HCT116 (cell line): ENCODE results near the gene CCDC9B. TPM values are rescaled to one million over a fixed set of nuclear protein-coding genes. Genes with fewer than 3 reads are reported as not detected.

Source experiments
- ATAC-seq: fragments of 200-7000 bp; cut with Tn5 transposase; 2 replicates; pipeline ENCODE4 v1.9.1; 2020; ENCODE audit warnings: mild to moderate bottlenecking, moderate library complexity
- BruUV-seq: library from RNA; stranded (reverse); fragments of 400-500 nt; replicated peaks from 2 replicates; lab custom pipeline; 2021; lab: Mats Ljungman, UMichigan
- CTCF ChIA-PET: fragments of 300-600 bp; sonication (Branson Sonifier 250); formaldehyde crosslinking; loops from one replicate; lab custom pipeline; 2021; ENCODE audit warnings: antibody characterized with exemption; lab: Charles Lee
- POLR2A ChIA-PET: fragments of 300-600, 350-600 bp; sonication (Branson Sonifier 250); formaldehyde crosslinking; loops from one replicate; lab custom pipeline; 2021; ENCODE audit warnings: antibody characterized with exemption; lab: Charles Lee
- RAD21 ChIA-PET, 2 experiments: fragments of 300-600 bp; sonication (Branson Sonifier 250); formaldehyde crosslinking; loops; one replicate each; lab custom pipeline; 2023; ENCODE audit warnings: low total read pairs in 2 of 2; ENCODE audit not compliant: uncharacterized antibody in 2 of 2, unreplicated experiment in 2 of 2, low non-redundant PET in 1 of 2; lab: Charles Lee
- DNase-seq: peaks from one replicate; pipeline ENCODE4 v3.0.0-alpha.2; 2010; ENCODE audit warnings: low read depth, low spot score
- H2AFZ ChIP-seq: fragments of 200-600 bp; shearing (Covaris generic), sonication (generic); 2 replicates; pipeline ENCODE4 v1.6.1; 2017; ENCODE audit warnings: low read depth, mixed run types, mixed read lengths, antibody characterized with exemption, low read length; ENCODE audit not compliant: poor library complexity, severe bottlenecking
- H3K27ac ChIP-seq: 2 replicates; pipeline ENCODE4 v1.5.1; 2012; ENCODE audit warnings: low read depth, low read length
- H3K27me3 ChIP-seq: fragments of 200-600 bp; sonication (generic); 2 replicates; pipeline ENCODE4 v1.6.1; 2016; ENCODE audit warnings: mixed run types, low read length, mixed read lengths; ENCODE audit not compliant: insufficient read depth
- H3K36me3 ChIP-seq, 2 experiments: fragments of 200-500 bp in 1 of 2; fragments of 200-600 bp in 1 of 2; sonication (Bioruptor generic) in 1 of 2; sonication (generic) in 1 of 2; 2 replicates each; pipeline versions ENCODE4 v1.5.1 to v1.6.1; 2014 to 2016; ENCODE audit warnings: low read length in 2 of 2, inconsistent platforms in 1 of 2, mixed read lengths in 1 of 2, mixed run types in 1 of 2; ENCODE audit not compliant: insufficient read depth in 2 of 2, control insufficient read depth in 1 of 2
- H3K4me1 ChIP-seq, 2 experiments: fragments of 200-600 bp in 1 of 2; sonication (generic) in 1 of 2; 2 replicates each; pipeline versions ENCODE4 v1.5.1 to v1.6.1; 2012 to 2017; ENCODE audit warnings: low read length in 2 of 2, inconsistent platforms in 1 of 2, mild to moderate bottlenecking in 1 of 2, mixed read lengths in 1 of 2, mixed run types in 1 of 2, moderate library complexity in 1 of 2; ENCODE audit not compliant: insufficient read depth in 2 of 2, control insufficient read depth in 1 of 2
- H3K4me2 ChIP-seq: fragments of 200-600 bp; sonication (generic); 2 replicates; pipeline ENCODE4 v1.6.1; 2017; ENCODE audit warnings: mixed run types, low read length, mixed read lengths
- H3K4me3 ChIP-seq, 2 experiments: fragments of 200-600 bp in 1 of 2; sonication (generic) in 1 of 2; replicated peaks in 1 of 2; 2 replicates each; pipeline ENCODE4 v1.5.1; 2011 to 2016; ENCODE audit warnings: low read length in 2 of 2, control low read depth in 1 of 2, low read depth in 1 of 2, mild to moderate bottlenecking in 1 of 2, mixed read lengths in 1 of 2, mixed run types in 1 of 2
- H3K79me2 ChIP-seq: fragments of 200-600 bp; sonication (generic); 2 replicates; pipeline ENCODE4 v1.6.1; 2017; ENCODE audit warnings: mild to moderate bottlenecking, mixed run types, low read length, moderate library complexity, mixed read lengths; ENCODE audit not compliant: insufficient read depth
- H3K9ac ChIP-seq: fragments of 200-600 bp; sonication (generic); 2 replicates; pipeline ENCODE4 v1.6.1; 2016; ENCODE audit warnings: low read length, mixed read lengths
- H3K9me2 ChIP-seq: fragments of 200-600 bp; sonication (generic), shearing (Covaris generic); 2 replicates; pipeline ENCODE4 v1.6.1; 2017; ENCODE audit warnings: mixed run types, mild to moderate bottlenecking, moderate library complexity; ENCODE audit not compliant: insufficient read depth
- H3K9me3 ChIP-seq, 2 experiments: fragments of 200-500 bp in 1 of 2; fragments of 200-600 bp in 1 of 2; sonication (Bioruptor generic) in 1 of 2; sonication (generic) in 1 of 2; 2 replicates each; pipeline ENCODE4 v1.6.1; 2014 to 2017; ENCODE audit warnings: low read length in 2 of 2, mixed read lengths in 2 of 2, inconsistent platforms in 1 of 2, low read depth in 1 of 2, mild to moderate bottlenecking in 1 of 2, mixed run types in 1 of 2, moderate library complexity in 1 of 2; ENCODE audit not compliant: control insufficient read depth in 1 of 2, insufficient read depth in 1 of 2
- H4K20me1 ChIP-seq: fragments of 200-600 bp; sonication (generic), shearing (Covaris generic); 2 replicates; pipeline ENCODE4 v1.6.1; 2017; ENCODE audit warnings: mixed run types, mild to moderate bottlenecking, moderate library complexity; ENCODE audit not compliant: insufficient read depth
- ATF3 ChIP-seq: IDR thresholded peaks from 2 replicates; pipeline ENCODE4 v1.6.1; 2012
- EZH2phosphoT487 ChIP-seq: fragments of 200-600 bp; IDR thresholded peaks from 2 replicates; pipeline ENCODE4 v1.6.1; 2018; ENCODE audit warnings: antibody characterized with exemption, borderline replicate concordance
- JUND ChIP-seq: IDR thresholded peaks from 2 replicates; pipeline ENCODE4 v1.6.1; 2012
- POLR2AphosphoS5 ChIP-seq: IDR thresholded peaks from 2 replicates; pipeline ENCODE4 v1.6.1; 2011; ENCODE audit warnings: mild to moderate bottlenecking, low read depth, low read length, moderate library complexity
- RAD21 ChIP-seq: IDR thresholded peaks from 2 replicates; pipeline ENCODE4 v1.6.1; 2012; ENCODE audit warnings: low read depth, mild to moderate bottlenecking
- SIN3A ChIP-seq: IDR thresholded peaks from 2 replicates; pipeline ENCODE4 v1.6.1; 2012; ENCODE audit warnings: low read depth
- SRF ChIP-seq: IDR thresholded peaks from 2 replicates; pipeline ENCODE4 v1.6.1; 2012; ENCODE audit warnings: low read depth
- TCF7L2 ChIP-seq: IDR thresholded peaks from 2 replicates; pipeline ENCODE4 v1.7.0; 2011; ENCODE audit warnings: borderline replicate concordance, inconsistent platforms; ENCODE audit not compliant: insufficient read depth, insufficient read length; ENCODE audit errors: extremely low read depth
- YY1 ChIP-seq: IDR thresholded peaks from 2 replicates; pipeline ENCODE4 v1.6.1; 2011; ENCODE audit warnings: low read length, low read depth, moderate library complexity, mild to moderate bottlenecking; ENCODE audit not compliant: insufficient replicate concordance; ENCODE audit errors: extremely low read depth
- ZFX ChIP-seq: fragments of 450-650 bp; IDR thresholded peaks from 2 replicates; pipeline ENCODE4 v1.6.1; 2017
- ZNF274 ChIP-seq: fragments of 200-500 bp; sonication (Bioruptor generic); IDR thresholded peaks from 2 replicates; pipeline ENCODE4 v1.6.1; 2014; ENCODE audit warnings: mild to moderate bottlenecking, low read depth, low read length, inconsistent platforms
- intact Hi-C: fragments of 100-400 bp; cut with micrococcal nuclease; formaldehyde crosslinking; loops from 2 replicates; pipeline ENCODE4 v1.10.0; 2022
- total RNA-seq: library from RNA; stranded (reverse); gene quantifications from one replicate; pipeline ENCODE4 v1.2.1, GENCODE V29; 2021; ENCODE audit not compliant: unreplicated experiment
- TF ChIP-seq, protein P1 (sequence below): IDR thresholded peaks from 2 replicates; pipeline ENCODE4 v1.6.1; 2012
- TF ChIP-seq, protein P2 (sequence below), 3 experiments: fragments of 200-600 bp in 1 of 3; sonication (generic) in 1 of 3; IDR thresholded peaks in 2 of 3; conservative IDR thresholded peaks in 1 of 3; 2 replicates each; pipeline ENCODE4 v1.5.1; 2012 to 2017; ENCODE audit warnings: low read depth in 2 of 3, low read length in 2 of 3, antibody characterized with exemption in 1 of 3, borderline replicate concordance in 1 of 3, control low read depth in 1 of 3, mild to moderate bottlenecking in 1 of 3, mixed read lengths in 1 of 3, mixed run types in 1 of 3, moderate library complexity in 1 of 3; ENCODE audit not compliant: insufficient read depth in 1 of 3

CCDC9B gene
- total RNA-seq, 1 experiment from 2014 or later, result 15.6 TPM

DNA sequence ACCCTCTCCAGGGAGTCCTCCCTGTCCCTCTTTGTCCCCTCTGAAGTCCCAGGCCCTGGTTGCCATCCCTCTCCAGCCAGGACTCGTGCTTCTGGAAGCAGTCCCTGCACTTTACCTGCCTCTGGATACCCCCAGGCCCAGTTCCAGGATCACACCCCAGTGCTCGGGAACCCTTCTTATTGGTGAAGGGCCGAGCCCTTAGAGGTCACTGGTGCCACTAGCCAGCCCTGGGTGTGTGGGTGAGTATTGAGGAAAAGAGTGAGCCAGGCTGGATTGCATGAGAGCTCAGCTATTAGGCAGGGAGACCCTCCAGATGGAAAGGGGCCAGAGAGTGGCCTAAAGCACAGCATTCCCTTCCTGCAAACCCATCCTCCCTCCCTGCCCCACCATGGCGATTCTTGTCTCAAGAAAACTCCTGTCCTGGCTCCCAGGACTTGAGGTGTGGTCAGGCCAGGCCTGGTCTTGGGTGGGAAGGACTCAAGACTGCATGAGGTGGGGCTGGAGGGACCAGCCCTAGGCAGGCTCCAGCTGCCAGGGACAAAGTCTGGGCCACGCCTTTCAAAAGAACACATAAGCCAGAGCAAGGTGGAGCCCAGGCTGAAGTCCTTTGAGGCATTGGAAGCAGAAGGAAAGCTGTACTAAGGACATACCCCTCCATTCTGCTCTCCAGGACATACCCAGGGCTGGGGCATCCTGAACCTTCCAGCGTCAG is 5.3 kb upstream of the CCDC9B start:
- H2AFZ ChIP-seq, result no peak overlapping the region
- H3K9me3 ChIP-seq, result no peaks in the 10 kb centered on the region
- no peak overlapping the region for H3K9ac ChIP-seq
- POLR2A ChIA-PET, result no interaction called here
- H3K27me3 ChIP-seq, result no peaks in the 10 kb centered on the region
- H3K27ac ChIP-seq, result no peak overlapping the region
- BruUV-seq, result no TSS peak
- no peak overlapping the region for H3K4me3 ChIP-seq
- DNase-seq, result no peak
- TF ChIP-seq ZNF274, result no peak
- TF ChIP-seq, protein P1, sequence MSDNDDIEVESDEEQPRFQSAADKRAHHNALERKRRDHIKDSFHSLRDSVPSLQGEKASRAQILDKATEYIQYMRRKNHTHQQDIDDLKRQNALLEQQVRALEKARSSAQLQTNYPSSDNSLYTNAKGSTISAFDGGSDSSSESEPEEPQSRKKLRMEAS, result no peak
- no peak for TF ChIP-seq SRF
- no peak for TF ChIP-seq EZH2phosphoT487
- TF ChIP-seq TCF7L2, result no peak
- TF ChIP-seq ZFX, result no peak
- TF ChIP-seq, protein P2, sequence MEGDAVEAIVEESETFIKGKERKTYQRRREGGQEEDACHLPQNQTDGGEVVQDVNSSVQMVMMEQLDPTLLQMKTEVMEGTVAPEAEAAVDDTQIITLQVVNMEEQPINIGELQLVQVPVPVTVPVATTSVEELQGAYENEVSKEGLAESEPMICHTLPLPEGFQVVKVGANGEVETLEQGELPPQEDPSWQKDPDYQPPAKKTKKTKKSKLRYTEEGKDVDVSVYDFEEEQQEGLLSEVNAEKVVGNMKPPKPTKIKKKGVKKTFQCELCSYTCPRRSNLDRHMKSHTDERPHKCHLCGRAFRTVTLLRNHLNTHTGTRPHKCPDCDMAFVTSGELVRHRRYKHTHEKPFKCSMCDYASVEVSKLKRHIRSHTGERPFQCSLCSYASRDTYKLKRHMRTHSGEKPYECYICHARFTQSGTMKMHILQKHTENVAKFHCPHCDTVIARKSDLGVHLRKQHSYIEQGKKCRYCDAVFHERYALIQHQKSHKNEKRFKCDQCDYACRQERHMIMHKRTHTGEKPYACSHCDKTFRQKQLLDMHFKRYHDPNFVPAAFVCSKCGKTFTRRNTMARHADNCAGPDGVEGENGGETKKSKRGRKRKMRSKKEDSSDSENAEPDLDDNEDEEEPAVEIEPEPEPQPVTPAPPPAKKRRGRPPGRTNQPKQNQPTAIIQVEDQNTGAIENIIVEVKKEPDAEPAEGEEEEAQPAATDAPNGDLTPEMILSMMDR (IDR thresholded peaks at IDR 0.05 in 2 of 3, conservative IDR thresholded peaks at IDR 0.05 in 1 of 3; ENCODE audit: borderline replicate concordance in 1 of 3, insufficient read depth in 1 of 3, low read depth in 2 of 3, low read length in 2 of 3), result no peak
- no peak for TF ChIP-seq JUND
- TF ChIP-seq YY1, result no peak
- TF ChIP-seq ATF3, result no peak
- TF ChIP-seq SIN3A, result no peak
- no peak for TF ChIP-seq POLR2AphosphoS5
- TF ChIP-seq RAD21, result no peak
- TF ChIP-seq, all 23 proteins: peak for 0
- Histone ChIP-seq H3K4me2 (no peak overlapping the region), H3K36me3 (no peaks in the 10 kb centered on the region), H3K4me1 (peaks cover 10 to 58% of the 10 kb centered on the region in 2 experiments), H3K79me2 (no peaks in the 10 kb centered on the region), H4K20me1 (no peaks in the 10 kb centered on the region), H3K9me2 (no peaks in the 10 kb centered on the region)
- intact Hi-C loops, result loop anchor here (10.0 kb wide), 1 partner anchor 159 kb away; no protein-coding TSS in a partner anchor
- CTCF ChIA-PET, result no interaction called here
- ATAC-seq, result no peak
- RAD21 ChIA-PET, result interaction anchor here in 1 of 2 experiments (0.6 kb wide), 1 partner anchor 33 kb away, joined by 4 read pairs; no protein-coding TSS in a partner anchor
